ENCODE data around the gene CRPPA. TPM values are rescaled to one million over a fixed set of nuclear protein-coding genes. Genes with fewer than 3 reads are reported as not detected.
"Not testable (repeated sequence)": the region's sequence is repeated elsewhere in the genome, so short reads cannot be mapped to it uniquely, and the experiment has no call there.

The CRPPA gene
- 3.6 TPM for total RNA-seq

- DNase-seq (ENCODE audit: low spot score), result peak; percentile 48
Observed at GRCh38 chr7:16421333-16422102, at the start of gene CRPPA. TSS of gene CRPPA (minus strand) at chr7:16421538. CDS start at chr7:16421322, 216 bp downstream.

- DNase-seq (ENCODE audit: low spot score), result no peak
Observed at GRCh38 chr7:16465469-16466361, 44.4 kb upstream of the CRPPA start, which contains the start of gene SOSTDC1. TSS of gene SOSTDC1 (minus strand) at chr7:16465738. CDS start at chr7:16465668, 70 bp downstream.

GRCh38 chr7:16463949-16464715 lies 42.8 kb upstream of the CRPPA start:
- DNase-seq (ENCODE audit: low spot score), result no peak

- DNase-seq (ENCODE audit: low spot score), result no peak
Observed at GRCh38 chr7:16463520-16463919, 42.2 kb upstream of the CRPPA start.

GRCh38 chr7:16462431-16462889 lies 41.1 kb upstream of the CRPPA start:
- DNase-seq (ENCODE audit: low spot score), result no peak

GRCh38 chr7:16460789-16461493 lies 39.6 kb upstream of the CRPPA start:
- no peak for DNase-seq (ENCODE audit: low spot score)

- DNase-seq (ENCODE audit: low spot score), result not testable (repeated sequence)
Observed at GRCh38 chr7:16456303-16456702, 35.0 kb upstream of the CRPPA start.

- no peak for DNase-seq (ENCODE audit: low spot score)
Observed at GRCh38 chr7:16455591-16455990, 34.3 kb upstream of the CRPPA start.

- no peak for DNase-seq (ENCODE audit: low spot score)
Observed at GRCh38 chr7:16450366-16450765, 29.0 kb upstream of the CRPPA start.

GRCh38 chr7:16447876-16448275 lies 26.5 kb upstream of the CRPPA start:
- DNase-seq (ENCODE audit: low spot score), result no peak

GRCh38 chr7:16446508-16446907 lies 25.2 kb upstream of the CRPPA start:
- DNase-seq (ENCODE audit: low spot score), result no peak

GRCh38 chr7:16443871-16444270 lies 22.5 kb upstream of the CRPPA start:
- not testable (repeated sequence) for DNase-seq (ENCODE audit: low spot score)

GRCh38 chr7:16438988-16439387 lies 17.6 kb upstream of the CRPPA start:
- no peak for DNase-seq (ENCODE audit: low spot score)

- no peak for DNase-seq (ENCODE audit: low spot score)
Observed at GRCh38 chr7:16436306-16436705, 15.0 kb upstream of the CRPPA start.

- DNase-seq (ENCODE audit: low spot score), result no peak
Observed at GRCh38 chr7:16433568-16434122, 12.3 kb upstream of the CRPPA start.

- no peak for DNase-seq (ENCODE audit: low spot score)
Observed at GRCh38 chr7:16432425-16432731, 11.0 kb upstream of the CRPPA start.

- no peak for DNase-seq (ENCODE audit: low spot score)
Observed at GRCh38 chr7:16431646-16432424, 10.5 kb upstream of the CRPPA start.

- DNase-seq (ENCODE audit: low spot score), result no peak
Observed at GRCh38 chr7:16430133-16430532, 8.8 kb upstream of the CRPPA start.

- DNase-seq (ENCODE audit: low spot score), result no peak
Observed at GRCh38 chr7:16428672-16429071, 7.3 kb upstream of the CRPPA start.

- no peak for DNase-seq (ENCODE audit: low spot score)
Observed at GRCh38 chr7:16428182-16428581, 6.8 kb upstream of the CRPPA start.
